D721Med (cell line): ENCODE data around the gene ZNF181.
A peak's percentile ranks its signal among the peaks of the same experiment; 100 is the strongest.
"Not testable (repeated sequence)": the region's sequence is repeated elsewhere in the genome, so short reads cannot be mapped to it uniquely, and the experiment has no call there.

Experiments
- DNase-seq: peaks from one replicate; pipeline ENCODE4 v3.0.0; 2011; ENCODE audit warnings: low spot score; ENCODE audit not compliant: insufficient read length
- FAIRE-seq: peaks from 2 replicates; lab custom pipeline; 2011; peaks lifted over from hg19 to GRCh38; lab: Jason Lieb, UNC
- CTCF ChIP-seq: IDR thresholded peaks from 2 replicates; pipeline ENCODE4 v1.5.1; 2012; ENCODE audit warnings: mild to moderate bottlenecking, control low read depth; ENCODE audit not compliant: insufficient read depth; ENCODE audit errors: missing control alignments

ZNF181 gene

GRCh38 chr19:34733746-34734536 lies at the start of gene ZNF181:
ZNF181 (plus strand) TSS chr19:34734243; CDS start chr19:34735038, 795 bp downstream.
- FAIRE-seq (no peak), DNase-seq (peak; percentile 76)
- TF ChIP-seq CTCF: no peak

DNA sequence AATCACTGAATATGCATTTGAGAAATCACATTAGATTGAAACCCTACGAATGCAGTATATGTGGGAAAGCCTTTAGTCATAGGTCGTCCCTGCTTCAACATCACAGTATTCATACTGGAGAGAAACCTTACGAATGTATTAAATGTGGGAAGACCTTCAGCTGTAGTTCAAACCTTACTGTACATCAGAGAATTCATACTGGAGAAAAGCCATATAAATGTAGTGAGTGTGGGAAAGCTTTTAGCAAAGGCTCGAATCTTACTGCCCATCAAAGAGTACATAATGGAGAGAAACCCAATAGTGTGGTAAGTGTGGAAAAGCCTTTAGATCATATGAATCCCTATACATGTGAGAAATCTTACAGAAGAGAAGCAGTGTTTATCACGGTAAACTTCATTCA lies 48.8 kb upstream of the ZNF181 start:
- FAIRE-seq, DNase-seq: not testable (repeated sequence)

GRCh38 chr19:34686455-34686854 lies 47.6 kb upstream of the ZNF181 start:
- FAIRE-seq: no peak

GRCh38 chr19:34687348-34687747 lies 46.7 kb upstream of the ZNF181 start:
- DNase-seq: no peak
- FAIRE-seq: no peak
- no peak for TF ChIP-seq CTCF

More at GRCh38 chr19:34686455-34686854, 47.6 kb upstream of the ZNF181 start:
- TF ChIP-seq CTCF: no peak
- no peak for DNase-seq

- FAIRE-seq: no peak
Observed at GRCh38 chr19:34688592-34688991, 45.5 kb upstream of the ZNF181 start.

GRCh38 chr19:34690372-34690771 lies 43.7 kb upstream of the ZNF181 start:
- no peak for DNase-seq
- no peak for TF ChIP-seq CTCF
- FAIRE-seq: no peak

More at GRCh38 chr19:34688592-34688991, 45.5 kb upstream of the ZNF181 start:
- DNase-seq: no peak
- TF ChIP-seq CTCF: no peak

- FAIRE-seq (no peak), DNase-seq (no peak)
- TF ChIP-seq CTCF: no peak
Observed at GRCh38 chr19:34692549-34692948, 41.5 kb upstream of the ZNF181 start.

GRCh38 chr19:34707661-34708060 lies 26.4 kb upstream of the ZNF181 start:
- FAIRE-seq: no peak
- no peak for DNase-seq
- no peak for TF ChIP-seq CTCF
